Effector memory CD8-positive, alpha-beta T cell (primary cell): ENCODE results near the gene SNORC.
A peak's percentile ranks its signal among the peaks of the same experiment; 100 is the strongest.

ENCODE experiments used
- ATAC-seq: fragments of 150-1000 bp; cut with Tn5 transposase; replicated peaks from 2 replicates; pipeline ENCODE4 v1.10.0; 2021; ENCODE audit warnings: mild to moderate bottlenecking, moderate library complexity
- DNase-seq, 3 experiments: peaks; one replicate each; pipeline ENCODE4 v3.0.0; 2021
- H3K27ac Mint-ChIP-seq, 2 donors: one replicate each; pipeline ENCODE4 v1.8.0; 2022; ENCODE audit warnings: mild to moderate bottlenecking in 2 of 2, mixed read lengths in 2 of 2, moderate library complexity in 2 of 2
- H3K27me3 Mint-ChIP-seq, 2 donors: one replicate each; pipeline ENCODE4 v1.8.0; 2022; ENCODE audit warnings: mixed read lengths in 2 of 2
- H3K36me3 Mint-ChIP-seq: one replicate; pipeline ENCODE4 v1.8.0; 2022; ENCODE audit warnings: mild to moderate bottlenecking, moderate library complexity, mixed read lengths; ENCODE audit not compliant: insufficient read depth
- H3K4me1 Mint-ChIP-seq, 2 donors: one replicate each; pipeline ENCODE4 v1.8.0; 2022; ENCODE audit warnings: low read depth in 2 of 2, mixed read lengths in 2 of 2
- H3K4me3 Mint-ChIP-seq, 2 donors: one replicate each; pipeline ENCODE4 v1.8.0; 2022; ENCODE audit warnings: mild to moderate bottlenecking in 2 of 2, mixed read lengths in 2 of 2, moderate library complexity in 2 of 2
- H3K9me3 Mint-ChIP-seq, 2 donors: one replicate each; pipeline ENCODE4 v1.8.0; 2022; ENCODE audit warnings: mixed read lengths in 2 of 2

Gene SNORC

DNA sequence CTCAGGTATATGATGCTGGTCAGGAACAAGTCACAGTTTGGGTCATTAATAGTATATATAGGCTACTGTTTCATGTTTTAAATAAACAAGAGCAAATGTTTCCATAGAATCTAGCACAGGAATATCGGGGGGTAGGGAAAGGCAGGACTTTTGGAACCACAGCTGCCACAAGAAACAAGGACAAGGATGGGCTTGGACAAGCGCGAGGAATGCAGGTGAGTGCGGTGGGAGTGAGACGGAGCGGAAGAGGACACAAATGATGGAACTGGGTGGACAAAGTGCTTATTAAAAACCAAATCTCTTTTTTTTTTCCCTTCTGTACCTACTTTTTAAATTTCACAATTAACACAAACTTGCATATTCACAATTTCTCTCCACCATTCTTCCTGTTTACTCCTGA, 49.1 kb downstream of the SNORC start:
- Mint-ChIP-seq H3K27ac (no peak overlapping the region), H3K36me3 (peaks cover 3% of the 10 kb centered on the region), H3K4me1 (no peaks in the 10 kb centered on the region), H3K27me3 (peaks cover 38 to 85% of the 10 kb centered on the region in 2 donors), H3K9me3 (no peaks in the 10 kb centered on the region), H3K4me3 (no peak overlapping the region)
- no peak for ATAC-seq
- no peak for DNase-seq

DNA sequence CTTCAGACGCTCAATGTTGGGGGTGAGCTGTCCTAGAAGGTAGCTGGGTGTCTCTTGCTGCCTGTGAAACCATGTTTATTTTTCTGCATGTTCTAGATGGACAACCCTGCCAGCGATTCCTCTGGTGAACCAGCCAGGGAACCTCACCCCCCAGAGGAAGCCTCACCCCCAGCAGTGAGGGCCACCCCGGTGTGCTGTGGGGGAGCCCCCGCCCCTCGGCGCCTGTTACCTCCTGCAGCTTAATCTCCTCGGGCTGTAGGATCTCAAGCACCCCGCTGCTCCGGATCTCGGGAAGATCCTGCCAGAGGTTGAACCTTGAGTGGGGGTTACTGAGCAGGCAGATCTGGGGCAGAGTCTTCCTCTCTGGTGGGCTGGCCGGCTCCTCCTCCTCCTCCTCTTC, 50.0 kb downstream of the SNORC start:
- DNase-seq, result no peak
- Mint-ChIP-seq H3K27ac (no peak overlapping the region), H3K27me3 (peaks cover 45 to 91% of the 10 kb centered on the region in 2 donors), H3K4me3 (no peak overlapping the region), H3K4me1 (no peaks in the 10 kb centered on the region), H3K9me3 (no peaks in the 10 kb centered on the region), H3K36me3 (peaks cover 3% of the 10 kb centered on the region)
- no peak for ATAC-seq

DNA sequence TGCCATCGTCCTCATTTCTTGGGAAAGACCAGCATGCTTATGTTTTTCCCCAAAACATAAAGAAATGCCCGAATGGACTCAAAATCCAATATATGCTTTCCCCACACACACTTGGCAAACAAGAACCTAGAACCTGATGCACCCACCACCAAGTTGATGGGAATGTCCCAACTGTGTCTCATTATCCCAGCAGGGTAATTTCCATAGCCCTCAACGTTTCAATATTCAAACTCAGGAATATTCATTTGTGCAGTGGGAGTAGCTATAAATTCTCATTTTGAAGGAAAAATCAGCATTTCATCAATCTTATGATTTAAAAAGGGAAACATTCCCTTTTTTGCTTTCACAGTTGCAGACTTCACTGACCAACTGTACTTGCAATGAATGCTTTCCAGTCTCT, 50.7 kb downstream of the SNORC start:
- H3K4me3 Mint-ChIP-seq, result no peak overlapping the region
- no peak for DNase-seq
- H3K4me1 Mint-ChIP-seq, result no peaks in the 10 kb centered on the region
- no peaks in the 10 kb centered on the region for H3K9me3 Mint-ChIP-seq
- peaks cover 48 to 93% of the 10 kb centered on the region in 2 donors for H3K27me3 Mint-ChIP-seq
- H3K27ac Mint-ChIP-seq, result no peak overlapping the region
- peaks cover 3% of the 10 kb centered on the region for H3K36me3 Mint-ChIP-seq
- no peak for ATAC-seq

DNA sequence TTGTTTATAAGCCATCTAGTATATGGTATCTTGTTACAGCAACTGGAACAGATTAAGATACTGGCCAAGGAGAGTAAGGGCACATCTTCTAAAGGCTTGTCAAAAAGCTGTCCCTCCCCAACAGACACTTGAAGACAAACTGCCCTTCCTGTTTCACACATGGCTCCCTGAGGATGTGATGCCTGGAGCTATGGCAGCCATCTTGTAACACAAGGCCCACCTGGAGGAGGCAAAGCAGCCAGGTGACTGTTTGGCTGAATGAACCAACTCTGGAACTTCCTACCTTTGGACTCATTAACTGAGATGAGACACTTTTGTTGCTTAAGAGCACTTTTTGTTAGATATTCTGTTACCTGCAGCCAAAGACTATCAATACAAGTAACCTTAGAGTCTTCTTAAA, 54.4 kb downstream of the SNORC start:
- Mint-ChIP-seq H3K36me3 (no peaks in the 10 kb centered on the region), H3K4me3 (no peak overlapping the region), H3K4me1 (peaks cover 5 to 8% of the 10 kb centered on the region in 2 donors), H3K9me3 (no peaks in the 10 kb centered on the region), H3K27ac (no peak overlapping the region), H3K27me3 (peaks cover 59 to 82% of the 10 kb centered on the region in 2 donors)
- no peak for ATAC-seq
- DNase-seq, result no peak

DNA sequence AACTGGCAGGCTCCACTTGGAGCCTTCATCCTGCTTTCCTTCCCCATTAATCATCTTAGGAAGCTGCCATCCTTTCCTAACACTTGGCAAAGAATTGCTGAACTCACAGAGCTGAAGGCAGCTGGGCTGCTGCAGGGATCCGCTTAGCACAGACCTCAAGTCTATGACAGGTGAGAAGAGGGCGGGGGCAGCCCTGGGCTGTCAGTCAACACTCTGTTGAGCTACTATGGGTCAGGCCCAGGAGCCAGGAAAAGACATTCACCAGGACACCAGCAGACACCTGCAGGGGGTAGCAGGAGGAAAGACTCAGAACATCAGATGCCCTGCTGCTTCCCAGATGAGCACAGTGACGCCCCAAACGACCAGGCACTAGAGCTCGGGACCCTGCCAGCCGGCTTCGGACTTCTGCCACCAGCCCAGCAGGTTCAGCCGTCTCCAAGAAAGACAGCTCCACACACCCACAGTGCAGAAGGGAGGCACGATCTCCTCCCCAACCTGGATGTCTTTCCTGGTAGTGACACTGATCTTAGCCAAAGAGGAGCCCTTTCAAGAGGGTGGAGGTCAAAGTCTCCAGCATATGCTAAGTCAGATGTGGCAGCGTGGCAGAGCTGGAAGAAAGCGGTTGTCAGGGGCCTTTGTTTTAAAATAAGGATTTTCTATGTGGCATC, 55.2 kb downstream of the SNORC start:
- Mint-ChIP-seq H3K4me3 (no peak overlapping the region), H3K27ac (no peak overlapping the region), H3K27me3 (peaks cover 58 to 82% of the 10 kb centered on the region in 2 donors), H3K4me1 (peaks cover 5 to 8% of the 10 kb centered on the region in 2 donors), H3K36me3 (no peaks in the 10 kb centered on the region), H3K9me3 (no peaks in the 10 kb centered on the region)
- DNase-seq, result no peak
- no peak for ATAC-seq

DNA sequence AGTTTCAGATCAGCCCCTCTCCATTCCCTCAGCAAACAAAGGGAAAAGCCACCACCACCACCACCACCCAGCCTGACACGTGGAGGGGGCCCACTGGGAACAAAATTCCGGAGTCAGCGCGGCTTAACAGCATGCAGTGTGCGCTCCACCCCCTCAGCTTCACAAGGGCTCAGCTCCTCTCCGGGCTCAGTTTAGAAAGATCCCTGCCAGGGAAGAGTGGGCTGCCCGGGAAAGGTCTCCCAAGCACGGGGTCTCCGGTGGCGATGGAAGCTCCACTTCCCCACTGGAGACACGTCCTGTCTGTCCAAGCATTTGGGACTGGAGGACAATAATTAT, 55.7 kb downstream of the SNORC start:
- no peak for DNase-seq
- Mint-ChIP-seq H3K4me1 (peaks cover 5 to 8% of the 10 kb centered on the region in 2 donors), H3K27me3 (peaks cover 59 to 82% of the 10 kb centered on the region in 2 donors), H3K4me3 (no peak overlapping the region), H3K9me3 (no peaks in the 10 kb centered on the region), H3K27ac (no peak overlapping the region), H3K36me3 (no peaks in the 10 kb centered on the region)
- ATAC-seq, result no peak

DNA sequence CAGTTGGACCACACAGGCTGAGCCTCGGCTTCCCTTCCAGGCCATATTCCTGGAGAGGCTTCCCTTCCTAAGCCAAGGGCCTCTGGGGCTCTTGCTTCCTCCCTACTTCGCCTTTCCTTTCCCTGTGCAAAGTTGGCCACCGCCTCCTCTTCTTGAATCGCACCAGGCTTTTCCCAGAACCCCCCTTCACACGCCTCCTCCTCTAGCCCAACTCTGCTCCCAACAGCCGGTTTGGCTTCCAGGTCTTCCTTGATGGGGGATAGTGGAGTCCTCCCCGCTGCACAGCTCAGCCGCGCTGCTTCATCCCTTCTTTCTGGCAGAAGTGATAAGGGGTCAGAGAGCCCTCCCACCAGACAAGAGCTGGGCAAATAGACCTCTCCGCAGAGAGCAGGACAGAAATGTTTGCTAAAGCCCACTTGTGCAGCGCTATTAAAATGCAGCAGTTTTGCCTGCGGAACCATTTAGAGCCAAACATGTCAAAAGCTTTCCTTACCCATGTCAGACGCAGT, 56.4 kb downstream of the SNORC start:
- ATAC-seq (no peak), DNase-seq (no peak)
- peaks cover 5 to 8% of the 10 kb centered on the region in 2 donors for H3K4me1 Mint-ChIP-seq
- no peaks in the 10 kb centered on the region for H3K36me3 Mint-ChIP-seq
- H3K27ac Mint-ChIP-seq, result no peak overlapping the region
- no peaks in the 10 kb centered on the region for H3K9me3 Mint-ChIP-seq
- peak overlapping the region; percentile 69 for H3K4me3 Mint-ChIP-seq
- peaks cover 66 to 82% of the 10 kb centered on the region in 2 donors for H3K27me3 Mint-ChIP-seq

DNA sequence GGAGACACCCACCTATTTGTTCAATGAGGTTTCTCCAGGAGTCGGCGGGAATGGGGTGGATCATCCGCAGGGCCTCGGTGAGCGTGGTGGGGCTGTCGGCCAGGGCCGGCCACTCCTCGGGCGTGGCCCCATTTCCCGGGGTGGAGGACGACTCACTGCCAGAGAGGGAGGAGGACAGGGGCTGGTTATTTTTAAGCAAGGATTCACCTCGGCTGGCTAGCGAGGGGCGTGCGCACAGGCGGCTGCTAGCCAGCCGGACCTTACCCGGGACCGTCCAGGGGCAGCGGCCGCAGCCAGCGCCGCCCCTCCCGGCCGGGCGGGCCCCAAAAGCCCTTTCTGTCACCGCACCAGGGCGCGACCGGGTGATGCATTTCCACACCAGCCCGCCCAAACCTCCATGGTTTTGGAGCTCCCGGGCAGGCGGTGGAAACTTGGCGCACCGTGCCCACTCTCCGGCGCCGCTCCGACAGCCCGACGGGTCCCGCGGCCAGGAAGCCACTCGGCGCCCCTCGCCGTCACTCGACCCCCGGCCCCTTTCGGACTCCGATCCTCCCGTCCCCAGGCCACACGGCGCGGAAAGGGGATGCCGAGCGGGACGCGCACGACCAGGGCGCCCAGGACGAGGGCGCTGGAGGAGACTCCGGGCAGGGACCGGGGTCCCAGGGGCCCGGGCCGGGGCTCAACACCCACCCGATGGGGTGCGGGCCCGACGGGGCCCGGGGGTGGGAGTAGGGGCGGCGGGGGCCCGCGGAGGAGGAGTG, 57.1 kb downstream of the SNORC start:
- H3K4me3 Mint-ChIP-seq, result peak overlapping the region; percentile 69
- peaks cover 73 to 82% of the 10 kb centered on the region in 2 donors for H3K27me3 Mint-ChIP-seq
- H3K36me3 Mint-ChIP-seq, result no peaks in the 10 kb centered on the region
- peaks cover 5 to 8% of the 10 kb centered on the region in 2 donors for H3K4me1 Mint-ChIP-seq
- no peak overlapping the region for H3K27ac Mint-ChIP-seq
- ATAC-seq, result no peak
- H3K9me3 Mint-ChIP-seq, result no peaks in the 10 kb centered on the region
- no peak for DNase-seq

DNA sequence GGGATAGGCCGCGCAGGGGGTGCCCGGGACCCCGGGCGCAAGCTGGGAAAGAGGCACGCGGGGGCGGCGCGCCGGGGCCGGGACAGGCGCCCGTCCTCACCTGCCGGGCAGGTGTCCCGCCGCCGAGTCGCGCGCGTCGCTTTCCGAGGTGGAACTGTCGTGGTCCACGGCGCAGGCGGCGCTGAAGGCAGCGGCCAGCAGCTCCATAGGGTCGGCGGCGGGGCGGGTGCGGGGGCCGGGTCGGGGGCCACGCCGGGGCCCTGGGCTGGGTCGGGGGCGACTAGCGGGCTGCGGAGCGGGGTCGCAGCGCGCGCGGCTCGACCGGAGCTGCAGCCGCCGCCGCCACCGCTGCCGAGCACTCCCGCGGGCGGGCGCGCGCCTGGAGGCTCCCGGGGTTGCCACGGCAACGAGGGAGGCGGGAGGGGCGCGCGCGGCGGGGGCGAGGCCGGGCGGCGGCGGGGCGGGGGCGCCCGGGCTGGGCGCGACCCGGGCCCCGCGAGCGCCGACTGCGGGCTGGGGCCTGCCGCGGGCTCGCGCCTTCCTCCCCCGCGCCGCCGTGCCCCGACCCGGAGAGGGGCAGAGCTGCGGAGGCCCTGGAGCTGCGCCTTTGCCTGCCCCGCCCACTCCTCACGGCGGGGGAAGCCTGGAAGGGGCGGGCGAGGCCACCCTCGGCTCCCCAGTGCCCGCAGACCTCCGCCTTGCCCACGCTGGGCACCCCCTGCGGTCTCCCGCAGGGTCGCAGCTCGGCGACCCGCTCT, 57.9 kb downstream of the SNORC start:
- H3K9me3 Mint-ChIP-seq, result no peaks in the 10 kb centered on the region
- no peaks in the 10 kb centered on the region for H3K36me3 Mint-ChIP-seq
- peak; percentile 22 for ATAC-seq
- H3K4me3 Mint-ChIP-seq, result peak overlapping the region in 1 of 2 donors; percentile 56
- no peak overlapping the region for H3K27ac Mint-ChIP-seq
- DNase-seq, result no peak
- H3K4me1 Mint-ChIP-seq, result peaks cover 5 to 8% of the 10 kb centered on the region in 2 donors
- H3K27me3 Mint-ChIP-seq, result peaks cover 76 to 81% of the 10 kb centered on the region in 2 donors
